Neural progenitor cell (in vitro differentiated cells): Measurements from ENCODE around the gene YARS1. TPM values are rescaled to one million over a fixed set of nuclear protein-coding genes. Genes with fewer than 3 reads are reported as not detected.

ENCODE experiments used
- DNase-seq: peaks from one replicate; pipeline ENCODE4 v3.0.0-alpha.2; 2016; ENCODE audit warnings: low spot score
- H2AFZ ChIP-seq: fragments of 200-600 bp; sonication (generic); replicated peaks from 2 replicates; pipeline ENCODE4 v1.6.1; 2016; ENCODE audit warnings: antibody characterized with exemption
- H3F3A ChIP-seq: fragments of 200-600 bp; sonication (generic); 2 replicates; pipeline ENCODE4 v1.6.1; 2016; ENCODE audit warnings: antibody characterized with exemption, low read depth
- H3K27ac ChIP-seq: fragments of 200-600 bp; sonication (generic); 2 replicates; pipeline ENCODE4 v1.5.1; 2016; ENCODE audit warnings: mild to moderate bottlenecking
- H3K27me3 ChIP-seq: fragments of 200-600 bp; sonication (generic); 2 replicates; pipeline ENCODE4 v1.6.1; 2016; ENCODE audit warnings: mild to moderate bottlenecking, moderate library complexity
- H3K36me3 ChIP-seq: fragments of 200-600 bp; sonication (generic); 2 replicates; pipeline ENCODE4 v1.5.1; 2016
- H3K4me1 ChIP-seq: fragments of 200-600 bp; sonication (generic); 2 replicates; pipeline ENCODE4 v1.6.1; 2016; ENCODE audit warnings: mixed run types
- H3K4me2 ChIP-seq: fragments of 200-600 bp; sonication (generic); 2 replicates; pipeline ENCODE4 v1.6.1; 2016
- H3K4me3 ChIP-seq: fragments of 200-600 bp; sonication (generic); 2 replicates; pipeline ENCODE4 v1.5.1; 2016
- H3K79me2 ChIP-seq: fragments of 200-600 bp; sonication (generic); 2 replicates; pipeline ENCODE4 v1.6.1; 2016; ENCODE audit warnings: low read depth
- H3K9ac ChIP-seq: fragments of 200-600 bp; sonication (generic); 2 replicates; pipeline ENCODE4 v1.6.1; 2016
- H3K9me3 ChIP-seq: fragments of 200-600 bp; sonication (generic); 2 replicates; pipeline ENCODE4 v1.5.1; 2016; ENCODE audit warnings: low read depth
- H4K20me1 ChIP-seq: fragments of 200-600 bp; sonication (generic); 2 replicates; pipeline ENCODE4 v1.6.1; 2016; ENCODE audit warnings: low read depth
- H3K27ac Mint-ChIP-seq: 3 replicates; pipeline ENCODE4 v1.8.0; 2021; ENCODE audit warnings: mixed read lengths
- H3K27me3 Mint-ChIP-seq: 2 replicates; pipeline ENCODE4 v1.8.0; 2022; ENCODE audit warnings: low read depth, mild to moderate bottlenecking, inconsistent platforms, moderate library complexity, mixed read lengths; ENCODE audit not compliant: insufficient read depth
- H3K36me3 Mint-ChIP-seq: 3 replicates; pipeline ENCODE4 v1.8.0; 2021; ENCODE audit warnings: mixed read lengths
- H3K4me1 Mint-ChIP-seq: 3 replicates; pipeline ENCODE4 v1.8.0; 2021; ENCODE audit warnings: mixed read lengths
- H3K4me3 Mint-ChIP-seq: 3 replicates; pipeline ENCODE4 v1.8.0; 2021; ENCODE audit warnings: mild to moderate bottlenecking, moderate library complexity, mixed read lengths
- H3K9me3 Mint-ChIP-seq: 3 replicates; pipeline ENCODE4 v1.8.0; 2020; ENCODE audit warnings: mixed read lengths
- CTCF ChIP-seq: fragments of 200-600 bp; sonication (generic); IDR thresholded peaks from 2 replicates; pipeline ENCODE4 v1.5.1; 2017; ENCODE audit warnings: antibody characterized with exemption, mild to moderate bottlenecking
- EZH2 ChIP-seq: fragments of 200-600 bp; sonication (generic); IDR thresholded peaks from 2 replicates; pipeline ENCODE4 v1.6.1; 2017; ENCODE audit warnings: antibody characterized with exemption, mild to moderate bottlenecking, moderate library complexity
- EZH2phosphoT487 ChIP-seq: fragments of 200-600 bp; sonication (generic); IDR thresholded peaks from 2 replicates; pipeline ENCODE4 v1.6.1; 2017; ENCODE audit warnings: antibody characterized with exemption
- total RNA-seq: library from RNA; depleted of rRNA; stranded (reverse); fragments of >200 nt; gene quantifications from 2 replicates; pipeline ENCODE4 v1.2.3, GENCODE V29; 2015; ENCODE audit warnings: low replicate concordance

Gene YARS1
- total RNA-seq, 1 donor from 2014 or later = 38.2 TPM

- Histone ChIP-seq H2AFZ (no peak overlapping the region), H3K27me3 (peaks cover 14% of the 10 kb centered on the region), H3F3A (peaks cover 45% of the 10 kb centered on the region), H3K9ac (no peak overlapping the region), H3K4me1 (peaks cover 30% of the 10 kb centered on the region), H3K27ac (no peak overlapping the region), H3K36me3 (no peaks in the 10 kb centered on the region), H4K20me1 (peaks cover 13% of the 10 kb centered on the region), H3K79me2 (no peaks in the 10 kb centered on the region), H3K9me3 (no peaks in the 10 kb centered on the region), H3K4me3 (no peak overlapping the region), H3K4me2 (peak overlapping the region; percentile 97)
- TF ChIP-seq CTCF (no peak), EZH2 (no peak), EZH2phosphoT487 (no peak)
- H3K4me3 Mint-ChIP-seq = peak overlapping the region; percentile 7
- no peaks in the 10 kb centered on the region for H3K36me3 Mint-ChIP-seq
- H3K9me3 Mint-ChIP-seq = no peaks in the 10 kb centered on the region
- H3K27ac Mint-ChIP-seq = no peak overlapping the region
- peaks cover 22% of the 10 kb centered on the region for H3K4me1 Mint-ChIP-seq
- peaks cover 15% of the 10 kb centered on the region for H3K27me3 Mint-ChIP-seq
- DNase-seq = no peak
Measured at GRCh38 chr1:32744071-32744425, 73.1 kb downstream of the YARS1 start.

DNA sequence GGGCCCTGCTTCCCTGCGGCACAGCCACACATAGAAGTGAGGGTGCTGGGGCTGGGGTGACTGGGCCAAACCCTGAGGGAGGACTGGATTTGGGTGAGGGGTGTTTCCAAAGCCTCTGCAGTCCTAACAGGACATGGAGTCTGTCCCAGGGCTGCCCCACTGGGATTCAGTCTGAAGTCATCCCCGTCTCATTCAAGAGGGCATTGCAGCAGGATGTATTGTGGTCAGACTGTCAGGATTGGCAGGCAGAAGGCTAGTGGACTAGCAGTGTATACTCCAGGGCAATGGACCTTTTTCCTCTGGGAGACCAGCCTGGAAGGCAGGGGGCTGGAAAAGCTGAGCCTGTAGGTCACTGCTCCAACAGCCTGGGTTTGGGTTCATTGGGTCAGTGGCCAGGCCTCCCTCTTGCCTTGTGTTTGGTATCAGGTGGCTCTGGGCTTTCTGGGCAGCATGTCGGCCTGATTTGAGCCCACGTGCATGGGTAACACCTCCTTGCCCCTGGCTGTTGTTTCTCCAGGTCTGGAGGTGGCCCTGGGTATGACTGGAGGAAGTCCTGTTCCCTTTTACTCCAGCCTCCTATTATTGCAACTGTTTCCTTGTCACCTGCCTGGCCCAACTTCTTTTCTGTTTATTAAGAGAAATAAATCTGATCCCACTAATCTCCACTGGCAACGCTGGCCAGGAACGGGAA lies 73.6 kb downstream of the YARS1 start:
- Histone ChIP-seq H3F3A (peaks cover 41% of the 10 kb centered on the region), H3K9ac (no peak overlapping the region), H4K20me1 (peaks cover 13% of the 10 kb centered on the region), H3K4me3 (no peak overlapping the region), H3K4me2 (peak overlapping the region; percentile 97), H3K4me1 (peaks cover 30% of the 10 kb centered on the region), H3K9me3 (no peaks in the 10 kb centered on the region), H3K36me3 (no peaks in the 10 kb centered on the region), H2AFZ (no peak overlapping the region), H3K27me3 (peaks cover 14% of the 10 kb centered on the region), H3K79me2 (no peaks in the 10 kb centered on the region), H3K27ac (no peak overlapping the region)
- DNase-seq = no peak
- Mint-ChIP-seq H3K9me3 (no peaks in the 10 kb centered on the region), H3K4me1 (peaks cover 17% of the 10 kb centered on the region), H3K4me3 (peak overlapping the region; percentile 83), H3K36me3 (no peaks in the 10 kb centered on the region), H3K27ac (no peak overlapping the region), H3K27me3 (peaks cover 15% of the 10 kb centered on the region)
- no peak for TF ChIP-seq EZH2
- no peak for TF ChIP-seq EZH2phosphoT487
- TF ChIP-seq CTCF = no peak

- no peak overlapping the region for H3K27ac Mint-ChIP-seq
- no peaks in the 10 kb centered on the region for H3K36me3 Mint-ChIP-seq
Measured at GRCh38 chr1:32742956-32743355, 74.2 kb downstream of the YARS1 start.

More at GRCh38 chr1:32742956-32743355, 74.2 kb downstream of the YARS1 start:
- H3F3A ChIP-seq = peaks cover 41% of the 10 kb centered on the region
- Mint-ChIP-seq H3K9me3 (no peaks in the 10 kb centered on the region), H3K4me3 (peak overlapping the region; percentile 83), H3K4me1 (peaks cover 17% of the 10 kb centered on the region), H3K27me3 (peaks cover 14% of the 10 kb centered on the region)
- H3K4me1 ChIP-seq = peaks cover 30% of the 10 kb centered on the region
- no peaks in the 10 kb centered on the region for H3K36me3 ChIP-seq
- H4K20me1 ChIP-seq = peaks cover 13% of the 10 kb centered on the region
- H3K27me3 ChIP-seq = peaks cover 14% of the 10 kb centered on the region
- no peaks in the 10 kb centered on the region for H3K79me2 ChIP-seq
- H3K27ac ChIP-seq = no peak overlapping the region
- no peaks in the 10 kb centered on the region for H3K9me3 ChIP-seq
- H3K4me3 ChIP-seq = no peak overlapping the region
- H2AFZ ChIP-seq = no peak overlapping the region
- no peak for DNase-seq
- peak overlapping the region; percentile 97 for H3K4me2 ChIP-seq
- no peak overlapping the region for H3K9ac ChIP-seq
- TF ChIP-seq CTCF = no peak
- no peak for TF ChIP-seq EZH2
- TF ChIP-seq EZH2phosphoT487 = no peak
